Measurements from ENCODE around the gene ID4.
"Not testable (repeated sequence)": the region's sequence is repeated elsewhere in the genome, so short reads cannot be mapped to it uniquely, and the experiment has no call there.

The ID4 gene

DNA sequence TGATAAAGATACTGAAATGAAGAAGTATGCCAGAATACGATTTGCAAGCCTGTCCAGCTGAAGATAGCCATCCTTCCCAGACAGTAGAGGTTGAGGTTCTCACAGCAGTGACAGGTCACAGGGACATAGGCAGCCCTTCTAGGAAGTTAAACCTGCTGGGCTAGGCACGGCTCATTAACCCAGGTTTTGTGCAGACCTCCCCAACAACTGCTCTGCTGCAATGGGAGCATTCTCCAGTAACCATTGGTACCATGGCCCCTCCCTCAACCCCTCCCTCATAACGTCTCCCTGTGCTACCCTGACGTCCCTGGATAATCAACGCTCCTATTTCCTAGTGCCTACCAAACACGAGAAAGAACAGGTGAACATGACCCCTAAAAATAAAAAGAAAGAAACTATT lies 15.8 kb downstream of the ID4 start:
- Histone ChIP-seq H2AFZ (ENCODE audit: low read depth, low read length) (no peak overlapping the region), H3K36me3 (replicated peaks; ENCODE audit: low read depth, low read length) (no peaks in the 10 kb centered on the region), H3K4me1 (ENCODE audit: low read length) (no peaks in the 10 kb centered on the region), H3K4me2 (ENCODE audit: low read length) (no peak overlapping the region), H3K4me3 (ENCODE audit: low read length) (no peak overlapping the region), H3K9ac (ENCODE audit: low read length) (no peak overlapping the region), H3K9me3 (ENCODE audit: insufficient read depth, low read length) (no peaks in the 10 kb centered on the region), H4K20me1 (ENCODE audit: insufficient read depth, low read length) (no peaks in the 10 kb centered on the region), H3K79me2 (ENCODE audit: low read length) (no peaks in the 10 kb centered on the region), H3K27me3 (ENCODE audit: low read depth, low read length) (no peaks in the 10 kb centered on the region), H3K27ac (ENCODE audit: low read length) (no peak overlapping the region)
- TF ChIP-seq, protein P1, sequence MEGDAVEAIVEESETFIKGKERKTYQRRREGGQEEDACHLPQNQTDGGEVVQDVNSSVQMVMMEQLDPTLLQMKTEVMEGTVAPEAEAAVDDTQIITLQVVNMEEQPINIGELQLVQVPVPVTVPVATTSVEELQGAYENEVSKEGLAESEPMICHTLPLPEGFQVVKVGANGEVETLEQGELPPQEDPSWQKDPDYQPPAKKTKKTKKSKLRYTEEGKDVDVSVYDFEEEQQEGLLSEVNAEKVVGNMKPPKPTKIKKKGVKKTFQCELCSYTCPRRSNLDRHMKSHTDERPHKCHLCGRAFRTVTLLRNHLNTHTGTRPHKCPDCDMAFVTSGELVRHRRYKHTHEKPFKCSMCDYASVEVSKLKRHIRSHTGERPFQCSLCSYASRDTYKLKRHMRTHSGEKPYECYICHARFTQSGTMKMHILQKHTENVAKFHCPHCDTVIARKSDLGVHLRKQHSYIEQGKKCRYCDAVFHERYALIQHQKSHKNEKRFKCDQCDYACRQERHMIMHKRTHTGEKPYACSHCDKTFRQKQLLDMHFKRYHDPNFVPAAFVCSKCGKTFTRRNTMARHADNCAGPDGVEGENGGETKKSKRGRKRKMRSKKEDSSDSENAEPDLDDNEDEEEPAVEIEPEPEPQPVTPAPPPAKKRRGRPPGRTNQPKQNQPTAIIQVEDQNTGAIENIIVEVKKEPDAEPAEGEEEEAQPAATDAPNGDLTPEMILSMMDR (IDR thresholded peaks at IDR 0.05; ENCODE audit: low read depth, low read length): no peak
- TF ChIP-seq EZH2phosphoT487 (IDR thresholded peaks at IDR 0.05; ENCODE audit: low read depth): no peak

- not testable (repeated sequence) for H3K79me2 ChIP-seq (ENCODE audit: low read length); H3K4me3 ChIP-seq (ENCODE audit: low read length); H3K4me2 ChIP-seq (ENCODE audit: low read length); H3K27ac ChIP-seq (ENCODE audit: low read length); H2AFZ ChIP-seq (ENCODE audit: low read depth, low read length); H4K20me1 ChIP-seq (ENCODE audit: insufficient read depth, low read length); H3K36me3 ChIP-seq (replicated peaks; ENCODE audit: low read depth, low read length); H3K27me3 ChIP-seq (ENCODE audit: low read depth, low read length); H3K9ac ChIP-seq (ENCODE audit: low read length); H3K4me1 ChIP-seq (ENCODE audit: low read length); H3K9me3 ChIP-seq (ENCODE audit: insufficient read depth, low read length)
Measured at GRCh38 chr6:19854421-19855015, 17.3 kb downstream of the ID4 start.

GRCh38 chr6:19855536-19855935 lies 18.4 kb downstream of the ID4 start:
- Histone ChIP-seq H3K79me2 (ENCODE audit: low read length) (no peaks in the 10 kb centered on the region), H2AFZ (ENCODE audit: low read depth, low read length) (no peak overlapping the region), H3K4me1 (ENCODE audit: low read length) (no peaks in the 10 kb centered on the region), H3K4me3 (ENCODE audit: low read length) (no peak overlapping the region), H3K36me3 (replicated peaks; ENCODE audit: low read depth, low read length) (no peaks in the 10 kb centered on the region), H3K9ac (ENCODE audit: low read length) (no peak overlapping the region), H3K4me2 (ENCODE audit: low read length) (no peak overlapping the region), H3K9me3 (ENCODE audit: insufficient read depth, low read length) (no peaks in the 10 kb centered on the region), H3K27ac (ENCODE audit: low read length) (no peak overlapping the region), H4K20me1 (ENCODE audit: insufficient read depth, low read length) (no peaks in the 10 kb centered on the region), H3K27me3 (ENCODE audit: low read depth, low read length) (no peaks in the 10 kb centered on the region)
- no peak for TF ChIP-seq EZH2phosphoT487 (IDR thresholded peaks at IDR 0.05; ENCODE audit: low read depth)
- TF ChIP-seq, protein P1 (IDR thresholded peaks at IDR 0.05; ENCODE audit: low read depth, low read length): no peak

DNA sequence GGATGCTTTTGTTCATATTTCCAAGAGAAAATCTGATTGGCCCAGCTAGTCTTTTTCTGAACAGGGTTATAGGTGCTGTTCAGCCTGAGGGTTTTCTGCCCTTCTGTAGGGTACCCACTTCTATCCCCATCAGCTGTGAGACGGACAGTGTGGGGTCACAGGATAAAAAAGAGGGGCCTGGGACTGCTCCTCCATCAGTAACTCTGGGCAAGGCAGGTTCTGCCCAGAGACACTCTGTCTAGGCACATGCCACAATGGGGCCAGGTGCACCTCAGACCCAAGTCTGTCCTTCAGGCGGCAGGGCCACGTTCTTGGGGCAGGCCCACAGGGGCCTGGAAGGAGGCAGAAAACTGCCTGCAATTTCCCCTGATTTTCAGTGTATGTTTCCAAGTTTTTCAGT lies 20.0 kb downstream of the ID4 start:
- TF ChIP-seq, protein P1 (IDR thresholded peaks at IDR 0.05; ENCODE audit: low read depth, low read length): no peak
- TF ChIP-seq EZH2phosphoT487 (IDR thresholded peaks at IDR 0.05; ENCODE audit: low read depth): no peak
- no peaks in the 10 kb centered on the region for H3K36me3 ChIP-seq (replicated peaks; ENCODE audit: low read depth, low read length)
- no peak overlapping the region for H3K4me3 ChIP-seq (ENCODE audit: low read length)
- no peaks in the 10 kb centered on the region for H3K79me2 ChIP-seq (ENCODE audit: low read length)
- no peaks in the 10 kb centered on the region for H3K4me1 ChIP-seq (ENCODE audit: low read length)
- no peak overlapping the region for H3K27ac ChIP-seq (ENCODE audit: low read length)
- H3K9ac ChIP-seq (ENCODE audit: low read length): no peak overlapping the region
- H4K20me1 ChIP-seq (ENCODE audit: insufficient read depth, low read length): no peaks in the 10 kb centered on the region
- H3K9me3 ChIP-seq (ENCODE audit: insufficient read depth, low read length): no peaks in the 10 kb centered on the region
- no peaks in the 10 kb centered on the region for H3K27me3 ChIP-seq (ENCODE audit: low read depth, low read length)
- no peak overlapping the region for H3K4me2 ChIP-seq (ENCODE audit: low read length)
- H2AFZ ChIP-seq (ENCODE audit: low read depth, low read length): no peak overlapping the region

DNA sequence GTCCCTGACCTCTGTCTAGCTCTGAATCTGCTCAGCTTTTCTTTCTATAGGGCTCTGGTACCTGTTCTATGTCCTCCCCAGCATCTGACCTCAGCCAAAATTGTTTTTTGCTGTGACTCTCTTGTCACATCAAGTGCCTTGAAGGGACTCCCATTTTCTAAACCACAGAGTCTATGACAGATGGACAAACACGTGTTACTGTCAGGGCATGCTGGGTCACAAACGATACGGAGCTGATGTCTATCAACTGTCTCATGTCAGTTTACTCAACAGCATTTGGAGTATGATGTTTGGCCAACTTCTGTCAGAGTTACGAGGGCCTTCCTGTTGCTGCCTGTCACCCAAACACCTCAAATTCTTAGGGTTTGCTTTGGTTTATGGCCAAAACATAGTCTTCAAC lies 20.5 kb downstream of the ID4 start:
- H2AFZ ChIP-seq (ENCODE audit: low read depth, low read length): no peak overlapping the region
- no peak overlapping the region for H3K4me2 ChIP-seq (ENCODE audit: low read length)
- no peaks in the 10 kb centered on the region for H3K4me1 ChIP-seq (ENCODE audit: low read length)
- no peak overlapping the region for H3K4me3 ChIP-seq (ENCODE audit: low read length)
- no peak overlapping the region for H3K9ac ChIP-seq (ENCODE audit: low read length)
- no peaks in the 10 kb centered on the region for H3K36me3 ChIP-seq (replicated peaks; ENCODE audit: low read depth, low read length)
- no peaks in the 10 kb centered on the region for H3K9me3 ChIP-seq (ENCODE audit: insufficient read depth, low read length)
- no peaks in the 10 kb centered on the region for H3K79me2 ChIP-seq (ENCODE audit: low read length)
- H4K20me1 ChIP-seq (ENCODE audit: insufficient read depth, low read length): no peaks in the 10 kb centered on the region
- TF ChIP-seq EZH2phosphoT487 (IDR thresholded peaks at IDR 0.05; ENCODE audit: low read depth): no peak
- TF ChIP-seq, protein P1 (IDR thresholded peaks at IDR 0.05; ENCODE audit: low read depth, low read length): no peak
- H3K27me3 ChIP-seq (ENCODE audit: low read depth, low read length): no peaks in the 10 kb centered on the region
- H3K27ac ChIP-seq (ENCODE audit: low read length): no peak overlapping the region

Data from OCI-LY3 (cell line).